GM19395 (cell line): ENCODE measurements around the gene SPOCK1.

Source experiments
- ATAC-seq: cut with Tn5 transposase; IDR thresholded peaks from one replicate; pipeline ENCODE4 v1.9.1; 2021; ENCODE audit warnings: mild to moderate bottlenecking, moderate library complexity; ENCODE audit not compliant: unreplicated experiment

Gene SPOCK1

GRCh38 chr5:137091472-137091871 is 407.7 kb downstream of the SPOCK1 start:
- no peak for ATAC-seq

- ATAC-seq, result no peak
These were observed 408.4 kb downstream of the SPOCK1 start for GRCh38 chr5:137090721-137091120.

- no peak for ATAC-seq
These were observed 409.0 kb downstream of the SPOCK1 start for GRCh38 chr5:137090151-137090550.

GRCh38 chr5:137088175-137088574 is 411.0 kb downstream of the SPOCK1 start:
- no peak for ATAC-seq

- ATAC-seq, result no peak
These were observed 412.8 kb downstream of the SPOCK1 start for GRCh38 chr5:137086342-137086741.

- ATAC-seq, result no peak
These were observed 413.9 kb downstream of the SPOCK1 start for GRCh38 chr5:137085206-137085605.

- ATAC-seq, result no peak
These were observed 415.1 kb downstream of the SPOCK1 start for GRCh38 chr5:137084016-137084415.

- no peak for ATAC-seq
These were observed 416.2 kb downstream of the SPOCK1 start for GRCh38 chr5:137082951-137083350.

- no peak for ATAC-seq
These were observed 420.9 kb downstream of the SPOCK1 start for GRCh38 chr5:137078171-137078665.

- peak; percentile 80 for ATAC-seq
These were observed 423.8 kb downstream of the SPOCK1 start for GRCh38 chr5:137075163-137075970.

GRCh38 chr5:137073189-137073588 is 425.9 kb downstream of the SPOCK1 start:
- no peak for ATAC-seq

- no peak for ATAC-seq
These were observed 426.6 kb downstream of the SPOCK1 start for GRCh38 chr5:137072361-137073115.

GRCh38 chr5:137071931-137072330 is 427.2 kb downstream of the SPOCK1 start:
- no peak for ATAC-seq

- no peak for ATAC-seq
These were observed 427.6 kb downstream of the SPOCK1 start for GRCh38 chr5:137071526-137071925.

- ATAC-seq, result no peak
These were observed 428.6 kb downstream of the SPOCK1 start for GRCh38 chr5:137070521-137070920.

GRCh38 chr5:137069358-137069757 is 429.8 kb downstream of the SPOCK1 start:
- no peak for ATAC-seq

GRCh38 chr5:137061382-137061781 is 437.7 kb downstream of the SPOCK1 start:
- ATAC-seq, result no peak

GRCh38 chr5:137058089-137058488 is 441.0 kb downstream of the SPOCK1 start:
- no peak for ATAC-seq

- no peak for ATAC-seq
These were observed 442.4 kb downstream of the SPOCK1 start for GRCh38 chr5:137056676-137057075.

- no peak for ATAC-seq
These were observed 443.8 kb downstream of the SPOCK1 start for GRCh38 chr5:137055271-137055872.

GRCh38 chr5:137054792-137055191 is 444.3 kb downstream of the SPOCK1 start:
- ATAC-seq, result no peak

GRCh38 chr5:137054335-137054734 is 444.8 kb downstream of the SPOCK1 start:
- no peak for ATAC-seq
